ENCODE measurements around the gene SPANXN2.
"Not testable (repeated sequence)": the region's sequence is repeated elsewhere in the genome, so short reads cannot be mapped to it uniquely, and the experiment has no call there.

SPANXN2 gene

GRCh38 chrX:143720652-143721051, at the start of gene SPANXN2:
Gene SPANXN2 (minus strand): TSS chrX:143720752. CDS start chrX:143720668, 84 bp downstream.
- not testable (repeated sequence) for H3K4me1 ChIP-seq; H3K4me2 ChIP-seq (ENCODE audit: low read length); H3K27me3 ChIP-seq (ENCODE audit: control insufficient read depth, insufficient read depth, low read length); H3K9ac ChIP-seq; H2AFZ ChIP-seq; H3K9me3 ChIP-seq (ENCODE audit: control insufficient read depth, low read length); H3K36me3 ChIP-seq (ENCODE audit: control insufficient read depth, insufficient read depth, low read length); H3K27ac ChIP-seq; H3K4me3 ChIP-seq (ENCODE audit: low read depth, low read length); H3K79me2 ChIP-seq

- no peak for TF ChIP-seq CTCF (IDR thresholded peaks at IDR 0.05)
- Histone ChIP-seq H3K4me1 (no peaks in the 10 kb centered on the region), H2AFZ (no peak overlapping the region), H3K36me3 (ENCODE audit: control insufficient read depth, insufficient read depth, low read length) (no peaks in the 10 kb centered on the region), H3K4me3 (ENCODE audit: low read depth, low read length) (no peak overlapping the region), H3K4me2 (ENCODE audit: low read length) (no peak overlapping the region), H3K79me2 (no peaks in the 10 kb centered on the region), H3K27me3 (ENCODE audit: control insufficient read depth, insufficient read depth, low read length) (no peaks in the 10 kb centered on the region), H3K27ac (no peak overlapping the region), H3K9ac (no peak overlapping the region), H3K9me3 (ENCODE audit: control insufficient read depth, low read length) (no peaks in the 10 kb centered on the region)
Observed at GRCh38 chrX:143768976-143769375, 48.4 kb upstream of the SPANXN2 start.

GRCh38 chrX:143767789-143768188, 47.2 kb upstream of the SPANXN2 start:
- not testable (repeated sequence) for H3K9me3 ChIP-seq (ENCODE audit: control insufficient read depth, low read length); H3K4me3 ChIP-seq (ENCODE audit: low read depth, low read length); H3K27me3 ChIP-seq (ENCODE audit: control insufficient read depth, insufficient read depth, low read length); H3K27ac ChIP-seq; H3K36me3 ChIP-seq (ENCODE audit: control insufficient read depth, insufficient read depth, low read length); H3K9ac ChIP-seq; H2AFZ ChIP-seq; H3K4me2 ChIP-seq (ENCODE audit: low read length); H3K4me1 ChIP-seq; H3K79me2 ChIP-seq

- Histone ChIP-seq H3K9me3 (ENCODE audit: control insufficient read depth, low read length) (no peaks in the 10 kb centered on the region), H3K36me3 (ENCODE audit: control insufficient read depth, insufficient read depth, low read length) (no peaks in the 10 kb centered on the region), H3K27ac (no peak overlapping the region), H3K27me3 (ENCODE audit: control insufficient read depth, insufficient read depth, low read length) (no peaks in the 10 kb centered on the region), H3K4me1 (no peaks in the 10 kb centered on the region), H3K79me2 (no peaks in the 10 kb centered on the region), H3K4me3 (ENCODE audit: low read depth, low read length) (no peak overlapping the region), H2AFZ (no peak overlapping the region), H3K9ac (no peak overlapping the region), H3K4me2 (ENCODE audit: low read length) (no peak overlapping the region)
- no peak for TF ChIP-seq CTCF (IDR thresholded peaks at IDR 0.05)
Observed at GRCh38 chrX:143757887-143758286, 37.3 kb upstream of the SPANXN2 start.

GRCh38 chrX:143757375-143757774, 36.8 kb upstream of the SPANXN2 start:
- no peak overlapping the region for H3K4me3 ChIP-seq (ENCODE audit: low read depth, low read length)
- H3K27me3 ChIP-seq (ENCODE audit: control insufficient read depth, insufficient read depth, low read length), result no peaks in the 10 kb centered on the region
- no peaks in the 10 kb centered on the region for H3K9me3 ChIP-seq (ENCODE audit: control insufficient read depth, low read length)
- H3K36me3 ChIP-seq (ENCODE audit: control insufficient read depth, insufficient read depth, low read length), result no peaks in the 10 kb centered on the region
- no peak overlapping the region for H3K27ac ChIP-seq
- no peaks in the 10 kb centered on the region for H3K4me1 ChIP-seq
- no peak for TF ChIP-seq CTCF (IDR thresholded peaks at IDR 0.05)
- H2AFZ ChIP-seq, result no peak overlapping the region
- H3K4me2 ChIP-seq (ENCODE audit: low read length), result no peak overlapping the region
- no peaks in the 10 kb centered on the region for H3K79me2 ChIP-seq
- H3K9ac ChIP-seq, result no peak overlapping the region

GRCh38 chrX:143754183-143754582, 33.6 kb upstream of the SPANXN2 start:
- no peak overlapping the region for H2AFZ ChIP-seq
- no peak overlapping the region for H3K4me3 ChIP-seq (ENCODE audit: low read depth, low read length)
- no peaks in the 10 kb centered on the region for H3K36me3 ChIP-seq (ENCODE audit: control insufficient read depth, insufficient read depth, low read length)
- TF ChIP-seq CTCF (IDR thresholded peaks at IDR 0.05), result no peak
- no peaks in the 10 kb centered on the region for H3K4me1 ChIP-seq
- H3K27me3 ChIP-seq (ENCODE audit: control insufficient read depth, insufficient read depth, low read length), result no peaks in the 10 kb centered on the region
- no peaks in the 10 kb centered on the region for H3K79me2 ChIP-seq
- H3K9ac ChIP-seq, result no peak overlapping the region
- no peak overlapping the region for H3K27ac ChIP-seq
- no peak overlapping the region for H3K4me2 ChIP-seq (ENCODE audit: low read length)
- no peaks in the 10 kb centered on the region for H3K9me3 ChIP-seq (ENCODE audit: control insufficient read depth, low read length)

Measured in parathyroid adenoma (tissue), 2 donors.